NT2/D1 (cell line): ENCODE measurements around the gene PTAR1.

ENCODE experiments used
- SUZ12 ChIP-seq: IDR thresholded peaks from 2 replicates; pipeline ENCODE4 v1.6.1; 2011; ENCODE audit not compliant: insufficient read length, insufficient read depth; ENCODE audit errors: extremely low read depth
- YY1 ChIP-seq: IDR thresholded peaks from 2 replicates; pipeline ENCODE4 v1.6.1; 2011; ENCODE audit not compliant: insufficient read length, insufficient read depth
- ZNF274 ChIP-seq: IDR thresholded peaks from 2 replicates; pipeline ENCODE4 v1.6.1; 2011; ENCODE audit warnings: mild to moderate bottlenecking, low read depth, low read length

DNA sequence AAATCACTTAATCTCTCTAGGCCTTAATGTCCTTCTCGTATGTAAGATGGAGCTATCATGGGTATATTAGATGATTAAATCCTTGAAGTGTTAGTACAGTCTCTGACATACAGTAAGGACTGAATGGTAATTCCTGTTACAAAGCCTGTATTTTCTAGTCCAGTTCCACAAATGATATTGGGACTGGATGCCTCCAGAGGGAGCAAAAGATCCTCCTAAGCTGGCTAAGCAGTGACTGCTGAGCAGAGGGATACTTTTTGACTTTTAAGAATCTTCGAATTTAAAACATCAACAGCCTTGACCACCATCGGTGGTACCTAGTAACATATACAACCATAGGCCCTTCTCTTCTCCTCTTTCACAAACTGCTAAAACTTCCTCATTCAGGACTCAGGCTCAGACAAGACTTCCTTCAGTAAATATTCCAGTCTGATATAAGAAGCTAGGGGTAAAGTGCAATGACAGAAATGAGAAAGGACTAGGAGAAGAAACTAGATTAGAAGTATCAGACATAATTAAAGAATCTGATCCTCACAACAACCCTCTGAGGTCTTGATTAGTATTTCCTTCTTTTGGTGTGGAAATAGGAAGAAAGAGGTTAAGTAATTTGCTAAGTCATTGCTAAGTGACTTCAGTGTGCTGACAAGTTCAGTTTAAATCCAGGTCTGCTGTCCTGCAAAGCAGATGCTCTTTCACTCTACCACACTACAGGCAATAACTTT, 13.9 kb downstream of the PTAR1 start:
- TF ChIP-seq YY1 (no peak), ZNF274 (no peak), SUZ12 (no peak)
